ENCODE measurements around the gene ADGRD2.

ADGRD2 gene

DNA sequence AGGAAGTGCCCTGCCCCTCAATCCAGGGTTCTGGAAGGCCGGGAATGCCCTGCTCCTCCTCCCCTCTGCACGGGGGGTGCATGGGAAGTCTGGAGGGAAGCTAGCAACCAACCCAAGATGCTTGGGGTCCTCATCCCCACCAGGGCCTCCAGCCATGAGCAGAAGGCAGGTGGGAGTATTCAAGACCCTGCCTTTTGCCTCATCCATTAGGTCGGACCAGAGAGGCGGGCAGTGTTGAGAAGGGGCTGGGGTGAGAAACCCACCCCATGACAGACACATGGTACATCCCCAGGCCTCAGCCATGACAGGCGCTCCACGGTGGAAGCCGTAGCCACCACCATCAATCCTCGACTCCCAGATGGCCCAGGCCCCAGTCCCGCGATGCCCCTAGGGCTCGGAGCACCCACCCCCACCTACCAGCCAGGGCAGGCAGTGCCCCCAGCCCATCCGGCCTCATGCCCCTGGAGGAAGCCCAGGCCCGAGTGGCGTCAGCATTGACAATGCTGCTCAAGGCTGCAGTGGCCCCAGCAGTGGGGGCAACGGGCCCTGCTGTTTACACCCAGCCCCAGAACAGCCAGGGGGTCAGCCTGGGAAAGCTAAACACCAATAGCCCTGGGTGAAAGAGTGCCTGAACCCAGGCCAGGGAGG, 48.4 kb downstream of the ADGRD2 start:
- DNase-seq, result no peak

DNA sequence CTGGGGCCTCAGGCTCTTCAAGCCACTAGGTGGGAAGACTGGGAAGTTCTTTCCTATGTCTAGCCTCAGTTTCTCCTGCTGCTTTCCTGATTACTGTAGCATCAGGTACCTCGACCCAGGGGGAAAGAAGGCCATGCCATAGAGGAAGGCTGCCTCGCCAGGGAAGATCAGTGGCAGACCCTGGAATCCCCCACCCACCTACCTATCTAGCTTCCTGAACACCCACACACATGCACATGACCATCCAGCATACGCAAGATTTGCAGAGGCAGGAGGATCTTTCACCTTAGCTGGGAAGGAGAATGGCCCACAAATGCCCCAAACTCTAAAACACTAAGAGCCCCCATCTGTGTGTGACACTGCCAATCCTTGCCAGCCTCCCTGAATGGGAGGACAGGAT, 49.0 kb downstream of the ADGRD2 start:
- no peak for DNase-seq

DNA sequence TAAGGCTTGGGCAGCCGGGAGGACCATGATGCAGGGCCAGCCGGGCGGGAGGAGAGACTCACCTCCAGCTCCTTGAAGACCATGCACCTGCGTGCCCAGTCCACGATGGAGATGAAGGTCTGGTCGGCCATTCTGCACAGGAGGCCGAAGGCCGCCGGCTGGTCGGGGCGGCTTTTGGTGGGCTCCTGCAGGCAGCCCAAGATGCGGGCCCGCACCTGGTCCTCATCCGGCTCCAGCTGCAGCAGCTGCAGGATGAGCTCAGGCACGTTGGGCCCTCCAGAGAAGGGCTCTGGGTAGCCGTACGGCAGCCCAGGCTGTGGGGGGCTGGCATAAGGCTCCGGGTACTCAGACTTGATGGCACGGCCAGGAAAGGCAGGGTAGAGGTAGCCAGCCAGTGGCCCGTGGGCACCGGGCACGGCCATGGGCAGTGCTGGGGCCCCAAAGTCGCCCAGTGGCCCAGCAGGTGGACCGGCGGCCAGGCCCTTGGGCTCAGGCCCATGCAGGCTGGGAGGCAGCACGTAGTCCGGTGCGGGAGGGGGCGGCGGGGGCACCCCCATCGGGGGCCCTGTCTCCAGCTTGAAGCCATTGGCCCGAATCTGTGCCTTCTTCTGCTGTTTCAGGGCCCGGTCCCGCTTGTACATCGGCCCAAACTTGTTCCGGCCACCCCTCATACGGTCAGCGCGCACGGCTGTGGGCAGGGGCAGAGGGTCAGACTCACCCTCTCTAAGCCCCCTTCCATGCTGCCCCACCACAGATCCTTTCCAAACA, 50.0 kb downstream of the ADGRD2 start:
- no peak for DNase-seq

GRCh38 chr9:124500796-124501611, 50.8 kb downstream of the ADGRD2 start:
- no peak for DNase-seq

GRCh38 chr9:124501771-124502320, 51.6 kb downstream of the ADGRD2 start:
- DNase-seq, result no peak

DNA sequence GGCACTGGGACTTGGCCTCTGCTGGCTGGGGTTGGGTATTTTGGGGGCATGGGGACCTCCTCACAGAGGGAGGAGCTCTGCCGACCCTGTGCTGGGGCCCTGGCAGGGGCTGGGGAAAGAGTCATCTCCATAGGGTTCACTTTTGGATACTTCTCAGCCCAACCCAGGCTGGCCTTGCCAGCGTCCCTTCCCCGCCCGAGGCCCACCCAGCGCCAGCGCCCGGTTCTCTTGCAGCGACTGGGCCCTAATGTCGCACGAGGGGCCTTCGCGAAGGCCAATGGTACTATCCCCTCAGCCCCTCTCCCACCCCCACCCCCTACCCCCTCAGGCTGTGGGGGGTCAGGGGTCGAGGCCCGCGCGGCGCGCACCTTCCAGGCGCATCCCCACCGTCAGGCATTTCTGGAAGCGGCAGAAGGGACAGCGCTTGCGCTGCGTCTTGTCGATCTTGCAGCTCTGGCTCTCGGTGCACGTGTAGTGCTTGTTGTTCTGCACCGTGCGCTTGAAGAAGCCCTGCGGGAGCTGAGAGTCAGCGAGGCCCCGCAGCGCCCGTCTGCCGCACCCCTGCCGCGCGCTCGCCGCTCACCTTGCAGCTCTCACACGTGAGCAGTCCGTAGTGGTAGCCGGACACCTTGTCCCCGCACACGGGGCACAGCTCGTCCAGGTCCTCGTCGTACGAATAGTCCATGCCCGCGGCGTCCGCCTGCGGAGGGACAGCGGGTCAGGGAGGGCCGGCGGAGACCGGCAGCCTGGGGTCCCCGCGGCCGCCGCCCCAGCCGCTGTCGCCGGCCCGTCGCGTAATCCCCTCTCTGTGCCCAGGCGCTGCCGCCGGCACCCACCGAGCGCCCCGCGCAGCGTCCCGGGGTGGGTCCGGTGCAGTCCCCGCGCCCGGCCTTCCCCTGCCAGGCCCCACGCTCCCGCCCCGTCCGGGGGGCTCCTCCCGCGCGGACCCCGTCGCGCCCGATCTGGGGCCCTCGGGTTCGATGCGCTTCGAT, 52.8 kb downstream of the ADGRD2 start:
- DNase-seq, result no peak

GRCh38 chr9:124503713-124504529, 53.7 kb downstream of the ADGRD2 start:
- DNase-seq, result no peak

DNA sequence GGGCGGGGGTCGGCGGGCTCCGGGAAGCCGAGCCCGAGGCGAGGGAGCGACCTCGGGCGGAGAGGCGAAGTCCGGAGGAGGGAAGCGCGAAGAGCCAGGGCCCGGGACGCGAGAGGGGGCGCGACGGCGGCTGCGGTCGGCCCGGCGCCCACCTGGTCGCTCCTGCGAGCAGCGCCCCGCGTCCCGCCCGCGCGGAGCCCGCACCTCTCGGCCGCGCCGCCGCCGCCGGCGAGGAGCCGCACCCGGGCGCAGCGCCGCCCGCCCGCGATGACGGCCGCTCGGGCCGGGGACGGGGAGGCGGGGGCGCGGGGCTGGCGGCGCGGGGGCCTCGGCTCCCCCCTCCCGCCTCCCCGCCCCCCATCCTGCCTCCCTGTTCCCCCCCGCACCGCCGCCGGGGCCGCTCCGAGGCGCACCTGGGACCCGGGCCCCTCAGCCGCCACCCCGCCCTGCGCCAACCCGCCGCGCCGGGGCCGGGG, 54.3 kb downstream of the ADGRD2 start:
- no peak for DNase-seq

DNA sequence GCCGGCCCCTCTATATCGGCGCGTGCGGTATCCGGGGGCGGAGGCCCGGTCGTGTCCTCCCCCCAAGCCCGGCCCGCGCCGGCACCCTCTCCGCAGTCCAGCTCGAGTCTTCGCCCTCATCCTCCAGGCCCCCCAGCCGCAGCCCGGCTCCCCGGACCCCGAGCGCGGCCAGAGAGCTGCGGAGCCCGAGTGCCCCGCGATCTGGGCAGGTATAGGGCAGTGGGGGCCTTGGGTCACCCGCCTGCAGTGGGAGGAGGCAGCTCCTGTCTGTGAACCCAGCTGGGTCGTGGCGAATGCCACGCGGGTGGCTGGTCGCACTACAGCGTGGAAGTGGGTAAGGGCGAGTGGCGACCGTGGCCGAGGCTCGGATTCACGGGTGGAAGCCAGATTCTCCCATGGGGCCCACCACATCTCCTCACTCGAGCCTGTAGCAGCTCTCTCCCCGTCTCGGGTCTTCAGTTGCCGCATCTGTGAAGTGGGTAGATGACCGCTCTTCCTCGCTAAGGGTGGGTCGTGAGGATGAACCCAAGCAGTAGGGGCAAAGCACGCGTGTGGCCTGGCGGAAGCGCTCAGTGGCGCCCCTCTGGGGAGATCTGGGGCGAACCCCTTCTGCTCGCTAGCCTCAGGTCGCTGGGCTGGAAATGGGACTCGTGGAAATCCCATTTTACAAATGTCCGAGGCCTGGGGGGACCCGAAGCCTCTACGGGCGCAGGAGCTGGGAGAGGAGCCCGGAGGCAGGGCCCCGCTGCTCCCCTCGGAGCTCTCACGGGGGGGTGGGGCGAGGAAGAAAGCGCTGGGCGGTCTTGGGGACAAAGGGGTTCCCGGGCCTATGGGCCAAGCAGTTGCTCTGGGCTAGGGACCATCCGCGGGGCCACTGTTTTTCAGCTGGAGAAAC, 55.0 kb downstream of the ADGRD2 start:
- DNase-seq, result no peak

GRCh38 chr9:124505901-124506346, 55.7 kb downstream of the ADGRD2 start:
- DNase-seq, result no peak

DNA sequence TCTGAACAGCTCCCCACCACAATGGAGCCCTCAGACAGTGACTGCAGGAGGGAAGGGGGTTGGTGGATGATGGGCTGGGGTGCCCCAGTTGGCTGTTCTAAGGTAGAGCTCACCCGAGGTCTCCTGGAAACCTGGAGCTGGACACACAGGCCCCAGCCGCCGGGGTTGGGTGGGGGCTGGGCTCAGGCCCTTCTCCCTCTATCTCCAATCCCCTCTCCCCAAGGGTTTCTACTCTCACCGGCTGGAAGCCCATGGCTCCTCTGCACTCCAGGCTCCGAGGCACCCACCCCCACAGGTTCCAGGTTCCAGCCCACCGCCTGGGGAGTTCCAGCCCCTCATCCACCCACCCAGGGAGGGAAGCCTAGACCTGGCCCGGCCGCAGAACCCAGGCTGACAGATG, 56.2 kb downstream of the ADGRD2 start:
- no peak for DNase-seq

DNA sequence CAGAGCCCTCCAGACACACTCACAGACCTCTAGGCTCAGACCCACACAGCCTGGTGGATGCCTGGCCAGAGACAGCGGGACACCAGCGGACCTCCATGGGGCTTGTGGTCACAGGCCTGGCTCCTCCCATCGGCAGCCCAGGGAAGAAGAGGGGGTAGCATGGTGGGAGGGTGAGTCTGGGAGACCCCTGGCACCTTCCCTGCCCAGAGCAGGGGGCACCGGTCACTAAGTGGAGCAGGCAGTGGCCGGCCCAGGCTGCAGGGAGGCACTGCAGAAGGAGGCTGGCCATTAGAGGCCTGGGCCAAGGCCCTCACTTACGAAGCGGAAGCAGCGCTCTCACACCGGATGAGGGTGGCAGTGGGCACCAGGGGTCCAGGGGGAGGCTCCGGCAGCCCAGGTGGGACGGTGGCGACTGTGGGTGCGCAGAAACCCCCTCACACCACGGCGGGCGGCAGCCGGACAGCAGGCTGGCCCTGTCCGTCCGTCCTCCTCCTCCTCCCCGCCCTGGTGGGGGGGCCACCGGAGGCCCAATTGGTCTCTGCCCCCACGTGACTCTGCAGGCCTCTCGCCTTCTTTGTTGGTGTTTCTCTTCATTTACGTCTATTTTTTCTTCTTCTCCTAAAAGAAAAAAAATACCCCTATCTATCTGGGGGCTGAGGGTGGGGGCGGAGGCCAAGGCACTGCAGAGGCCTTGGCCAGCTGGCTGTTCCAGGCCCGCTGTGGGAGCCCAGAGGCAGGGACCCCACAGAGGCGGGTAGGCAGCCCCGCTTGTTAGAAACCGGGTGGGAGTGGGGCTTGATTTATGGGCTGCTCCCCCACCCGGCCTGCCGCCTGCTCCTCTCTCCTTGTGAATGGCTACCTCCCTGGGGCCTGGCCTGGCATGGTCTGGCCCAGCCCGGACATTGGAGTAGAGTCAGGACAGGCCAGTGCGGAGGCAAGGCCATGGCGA, 57.0 kb downstream of the ADGRD2 start, which contains the start of gene NR5A1:
TSS of gene NR5A1 (minus strand) at position 469 of the 949 bp plus-strand sequence. CDS start 4,004 bp downstream, outside the sequence.
- DNase-seq, result no peak

GRCh38 chr9:124507880-124508423, 57.7 kb downstream of the ADGRD2 start:
- no peak for DNase-seq

GRCh38 chr9:124510650-124511425, 60.6 kb downstream of the ADGRD2 start:
- DNase-seq, result no peak

DNA sequence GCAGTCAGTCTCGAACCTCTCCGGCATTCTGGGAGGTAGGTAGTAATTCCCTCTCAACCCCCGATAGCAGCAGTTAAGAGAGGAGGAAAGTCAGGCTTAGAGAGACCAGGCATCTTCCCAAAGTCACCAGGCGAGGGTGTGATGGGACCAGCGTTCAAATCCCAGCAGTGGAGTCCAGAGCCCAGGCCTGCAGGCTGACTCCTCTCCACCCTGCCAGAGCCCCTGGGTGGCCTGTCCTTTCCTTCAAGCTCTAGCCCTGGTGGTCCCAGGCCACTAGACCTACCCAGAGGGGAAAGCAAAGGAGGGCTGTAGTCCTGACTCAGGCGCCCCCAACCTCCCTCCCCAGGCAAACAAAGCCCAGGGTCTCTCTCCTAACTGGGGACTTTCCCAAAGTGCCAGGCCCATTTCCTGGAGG, 61.2 kb downstream of the ADGRD2 start:
- no peak for DNase-seq

DNA sequence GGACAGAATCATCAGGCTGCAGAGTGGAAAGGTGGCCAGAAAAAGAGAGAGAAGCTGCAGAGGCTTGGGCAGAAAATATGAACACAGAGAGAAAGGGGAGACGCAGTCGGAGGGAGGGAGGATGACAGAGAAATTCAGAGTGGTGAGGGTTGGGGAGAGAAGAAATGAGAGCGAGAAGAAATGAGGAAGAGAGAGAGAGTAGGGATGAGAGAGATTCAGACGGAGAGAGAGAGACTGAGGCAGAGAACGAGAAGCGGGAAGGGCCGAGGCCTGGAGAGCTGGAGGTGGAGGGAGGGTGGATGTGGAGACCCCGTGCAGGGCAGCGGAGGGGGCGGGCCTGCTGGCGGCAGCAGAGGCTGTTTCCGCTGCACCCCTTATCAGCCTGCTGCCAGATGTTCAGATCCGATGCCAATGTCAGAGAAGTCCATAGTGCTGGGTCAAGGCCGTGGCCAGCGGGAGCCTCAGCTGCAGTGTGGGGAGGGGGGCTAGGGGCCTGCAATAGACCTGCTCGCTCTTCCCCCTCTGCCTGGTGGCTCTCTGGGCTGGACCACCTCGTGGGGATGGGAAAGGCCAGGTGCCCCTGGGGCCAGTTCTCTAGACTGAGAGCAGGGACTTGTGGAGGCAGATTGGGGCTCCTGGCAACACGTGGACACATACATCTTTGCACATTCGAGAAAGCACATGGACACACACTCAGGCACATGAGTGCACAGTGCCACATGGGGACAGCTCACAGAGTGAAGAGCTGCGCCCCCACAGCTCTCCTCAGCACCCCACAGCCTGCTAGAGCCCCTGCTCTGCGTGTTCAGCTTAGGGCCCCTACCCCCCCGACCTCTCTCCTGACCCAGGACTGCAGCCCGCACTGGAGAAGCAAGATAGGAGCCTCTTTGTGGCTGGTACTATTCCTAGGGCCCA, 61.9 kb downstream of the ADGRD2 start:
- no peak for DNase-seq
